ENCODE measurements around the gene FBN3.

Gene FBN3

GRCh38 chr19:8020681-8021080 lies 128.7 kb downstream of the FBN3 start:
- DNase-seq (ENCODE audit: low read depth), result no peak

GRCh38 chr19:8017808-8018207 lies 131.6 kb downstream of the FBN3 start:
- peak; percentile 16 for DNase-seq (ENCODE audit: low read depth)
